ENCODE data around the gene SH3RF1.

DNA sequence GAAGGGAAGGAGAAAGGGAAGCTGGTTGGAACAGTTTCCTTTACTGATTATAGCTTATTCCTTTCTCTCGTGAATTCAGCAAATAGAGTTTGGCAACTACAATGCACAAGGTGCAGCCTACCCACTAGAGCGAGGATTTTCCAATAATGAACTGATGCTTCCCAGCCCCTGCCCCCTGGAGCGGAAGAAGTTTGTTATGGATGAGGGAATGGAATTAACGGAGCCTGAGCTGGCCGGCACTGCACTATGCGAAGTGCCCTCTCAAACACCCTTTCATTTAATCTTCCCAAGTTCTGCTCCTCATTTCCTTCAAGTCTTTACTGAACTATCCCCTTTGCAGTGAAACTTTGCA, 218.2 kb downstream of the SH3RF1 start:
- no peak for TF ChIP-seq POLR2A (IDR thresholded peaks at IDR 0.05; ENCODE audit: extremely low read depth, insufficient read length)
- TF ChIP-seq, protein P1, sequence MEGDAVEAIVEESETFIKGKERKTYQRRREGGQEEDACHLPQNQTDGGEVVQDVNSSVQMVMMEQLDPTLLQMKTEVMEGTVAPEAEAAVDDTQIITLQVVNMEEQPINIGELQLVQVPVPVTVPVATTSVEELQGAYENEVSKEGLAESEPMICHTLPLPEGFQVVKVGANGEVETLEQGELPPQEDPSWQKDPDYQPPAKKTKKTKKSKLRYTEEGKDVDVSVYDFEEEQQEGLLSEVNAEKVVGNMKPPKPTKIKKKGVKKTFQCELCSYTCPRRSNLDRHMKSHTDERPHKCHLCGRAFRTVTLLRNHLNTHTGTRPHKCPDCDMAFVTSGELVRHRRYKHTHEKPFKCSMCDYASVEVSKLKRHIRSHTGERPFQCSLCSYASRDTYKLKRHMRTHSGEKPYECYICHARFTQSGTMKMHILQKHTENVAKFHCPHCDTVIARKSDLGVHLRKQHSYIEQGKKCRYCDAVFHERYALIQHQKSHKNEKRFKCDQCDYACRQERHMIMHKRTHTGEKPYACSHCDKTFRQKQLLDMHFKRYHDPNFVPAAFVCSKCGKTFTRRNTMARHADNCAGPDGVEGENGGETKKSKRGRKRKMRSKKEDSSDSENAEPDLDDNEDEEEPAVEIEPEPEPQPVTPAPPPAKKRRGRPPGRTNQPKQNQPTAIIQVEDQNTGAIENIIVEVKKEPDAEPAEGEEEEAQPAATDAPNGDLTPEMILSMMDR (IDR thresholded peaks at IDR 0.05; ENCODE audit: low read depth, low read length), result no peak

Measured in NB4 (cell line).